ENCODE results near the gene GSN.

GSN gene

GRCh38 chr9:121273064-121273775, 5.3 kb downstream of the GSN start:
- H3K27ac ChIP-seq, result no peak overlapping the region
- TF ChIP-seq ZFX (IDR thresholded peaks at IDR 0.05; ENCODE audit: borderline replicate concordance), result no peak
- TF ChIP-seq, protein P1, sequence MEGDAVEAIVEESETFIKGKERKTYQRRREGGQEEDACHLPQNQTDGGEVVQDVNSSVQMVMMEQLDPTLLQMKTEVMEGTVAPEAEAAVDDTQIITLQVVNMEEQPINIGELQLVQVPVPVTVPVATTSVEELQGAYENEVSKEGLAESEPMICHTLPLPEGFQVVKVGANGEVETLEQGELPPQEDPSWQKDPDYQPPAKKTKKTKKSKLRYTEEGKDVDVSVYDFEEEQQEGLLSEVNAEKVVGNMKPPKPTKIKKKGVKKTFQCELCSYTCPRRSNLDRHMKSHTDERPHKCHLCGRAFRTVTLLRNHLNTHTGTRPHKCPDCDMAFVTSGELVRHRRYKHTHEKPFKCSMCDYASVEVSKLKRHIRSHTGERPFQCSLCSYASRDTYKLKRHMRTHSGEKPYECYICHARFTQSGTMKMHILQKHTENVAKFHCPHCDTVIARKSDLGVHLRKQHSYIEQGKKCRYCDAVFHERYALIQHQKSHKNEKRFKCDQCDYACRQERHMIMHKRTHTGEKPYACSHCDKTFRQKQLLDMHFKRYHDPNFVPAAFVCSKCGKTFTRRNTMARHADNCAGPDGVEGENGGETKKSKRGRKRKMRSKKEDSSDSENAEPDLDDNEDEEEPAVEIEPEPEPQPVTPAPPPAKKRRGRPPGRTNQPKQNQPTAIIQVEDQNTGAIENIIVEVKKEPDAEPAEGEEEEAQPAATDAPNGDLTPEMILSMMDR (IDR thresholded peaks at IDR 0.05), result no peak

GRCh38 chr9:121274851-121275250, 6.9 kb downstream of the GSN start:
- TF ChIP-seq, protein P1 (IDR thresholded peaks at IDR 0.05), result no peak
- TF ChIP-seq ZFX (IDR thresholded peaks at IDR 0.05; ENCODE audit: borderline replicate concordance), result no peak
- no peak overlapping the region for H3K27ac ChIP-seq

- no peak overlapping the region for H3K27ac ChIP-seq
- TF ChIP-seq ZFX (IDR thresholded peaks at IDR 0.05; ENCODE audit: borderline replicate concordance), result no peak
- TF ChIP-seq, protein P1 (IDR thresholded peaks at IDR 0.05), result no peak
These were observed 8.1 kb downstream of the GSN start for GRCh38 chr9:121275781-121276658.

- no peak overlapping the region for H3K27ac ChIP-seq
These were observed 9.1 kb downstream of the GSN start for GRCh38 chr9:121277026-121277425.

DNA sequence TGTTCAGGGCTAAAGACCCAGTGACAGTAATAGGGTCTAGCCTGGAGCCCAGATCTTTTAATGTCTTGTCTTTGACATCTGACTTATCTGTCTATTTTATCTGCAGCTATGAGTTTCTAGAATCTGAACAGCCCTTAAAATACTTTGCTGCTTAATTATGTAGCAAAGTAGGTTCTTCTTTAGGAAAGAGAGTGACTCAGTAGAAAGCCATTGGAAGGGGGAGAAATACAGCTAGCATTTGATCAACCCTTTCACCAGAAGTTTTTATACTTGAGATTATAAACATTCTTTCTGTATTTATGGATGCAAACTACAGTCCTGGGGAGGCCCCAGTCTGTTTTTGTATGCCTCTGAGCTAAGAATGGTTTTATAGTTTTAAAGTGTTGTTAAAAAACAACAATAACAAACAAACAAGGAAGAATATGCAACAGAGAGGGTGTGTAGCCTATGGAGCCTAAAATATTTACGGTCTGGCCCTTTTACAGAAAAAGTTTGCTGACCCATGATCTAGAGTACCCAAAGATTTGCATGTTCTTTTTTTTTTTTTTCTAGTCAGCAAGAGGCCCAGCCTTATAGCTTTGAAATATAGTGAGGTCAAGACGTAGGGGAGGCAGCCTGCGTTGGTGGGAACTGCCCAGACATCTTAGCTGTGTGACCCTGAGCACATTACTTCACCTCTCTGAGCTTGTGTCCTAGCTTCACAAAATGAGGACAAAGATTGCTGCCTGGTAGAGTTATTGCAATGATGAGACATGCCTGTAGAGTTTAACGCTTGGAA, 9.7 kb downstream of the GSN start:
- H3K27ac ChIP-seq, result no peak overlapping the region
- TF ChIP-seq ZFX (IDR thresholded peaks at IDR 0.05; ENCODE audit: borderline replicate concordance), result no peak
- TF ChIP-seq, protein P1 (IDR thresholded peaks at IDR 0.05), result no peak

More at GRCh38 chr9:121277026-121277425, 9.1 kb downstream of the GSN start:
- no peak for TF ChIP-seq ZFX (IDR thresholded peaks at IDR 0.05; ENCODE audit: borderline replicate concordance)
- TF ChIP-seq, protein P1 (IDR thresholded peaks at IDR 0.05), result no peak

DNA sequence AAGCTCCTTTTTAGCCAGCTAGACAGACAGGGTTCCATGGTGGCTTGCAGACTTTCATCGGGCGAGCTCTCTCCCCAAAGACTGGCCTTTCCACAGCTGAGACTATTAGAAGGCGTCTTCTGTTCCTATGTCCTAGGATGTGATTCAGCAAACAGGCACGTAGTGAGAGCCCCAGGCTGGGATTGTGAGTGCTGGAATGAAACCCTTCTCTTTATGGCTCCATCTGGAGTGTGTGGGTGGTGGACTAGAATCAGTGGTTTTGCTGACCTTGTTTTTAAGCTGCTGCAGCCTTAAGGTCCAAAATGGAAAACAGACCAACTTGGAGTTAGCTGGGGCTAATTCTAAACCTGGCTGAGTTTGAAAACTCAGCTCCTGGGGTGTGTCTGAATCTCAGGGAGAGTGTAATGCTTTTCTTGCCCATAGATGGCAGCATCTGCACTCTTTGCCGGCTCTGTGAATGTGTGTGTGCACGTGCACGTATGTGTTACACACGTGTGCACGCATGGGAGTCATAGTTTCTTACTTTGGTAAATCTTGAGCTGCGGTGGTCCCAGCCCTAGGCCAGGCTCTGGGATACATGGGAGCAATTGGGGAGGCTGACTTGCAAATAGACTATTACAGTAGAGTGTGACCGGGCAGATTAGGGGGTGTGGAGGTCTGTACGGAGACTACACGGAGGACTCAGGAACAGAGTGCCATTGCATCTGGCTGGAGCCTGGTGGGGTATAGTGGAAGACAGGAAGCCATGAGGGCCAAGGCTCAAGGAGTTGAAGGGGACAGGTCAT, 10.7 kb downstream of the GSN start:
- no peak overlapping the region for H3K27ac ChIP-seq
- no peak for TF ChIP-seq ZFX (IDR thresholded peaks at IDR 0.05; ENCODE audit: borderline replicate concordance)
- TF ChIP-seq, protein P1 (IDR thresholded peaks at IDR 0.05), result peak; percentile 93
